IMR-90 (cell line): Measurements from ENCODE around the gene SLC24A3. TPM values are rescaled to one million over a fixed set of nuclear protein-coding genes. Genes with fewer than 3 reads are reported as not detected.
A peak's percentile ranks its signal among the peaks of the same experiment; 100 is the strongest.

ENCODE experiments used
- ATAC-seq: fragments of 200-7000 bp; cut with Tn5 transposase; 2 replicates; pipeline ENCODE4 v1.9.1; 2020; ENCODE audit warnings: low read depth, mild to moderate bottlenecking, moderate library complexity
- BruUV-seq: library from RNA; stranded (reverse); fragments of 400-500 nt; replicated peaks from 2 replicates; lab custom pipeline; 2021; lab: Mats Ljungman, UMichigan
- CTCF ChIA-PET: fragments of 300-600 bp; formaldehyde crosslinking; extraction: SDS; loops from one replicate; lab custom pipeline; 2021; ENCODE audit warnings: antibody characterized with exemption; lab: Yijun Ruan, JAX
- POLR2A ChIA-PET: fragments of 300-600 bp; sonication (Branson Sonifier 250); formaldehyde crosslinking; loops from one replicate; lab custom pipeline; 2022; ENCODE audit warnings: antibody characterized with exemption; ENCODE audit not compliant: unreplicated experiment; lab: Charles Lee
- DNase-seq: peaks from one replicate; pipeline ENCODE4 v3.0.0; 2013
- H2AFZ ChIP-seq: replicated peaks from 2 replicates; pipeline ENCODE3; 2013; ENCODE audit warnings: low read length, mild to moderate bottlenecking; ENCODE audit not compliant: poor library complexity
- H2AK5ac ChIP-seq: 2 replicates; pipeline ENCODE4 v1.6.1; 2013; ENCODE audit warnings: low read depth, low read length, inconsistent platforms
- H2AK9ac ChIP-seq: replicated peaks from 2 replicates; pipeline ENCODE3; 2013; ENCODE audit warnings: mild to moderate bottlenecking, low read depth, low read length, moderate library complexity; ENCODE audit not compliant: poor library complexity
- H2BK120ac ChIP-seq: 2 replicates; pipeline ENCODE4 v1.6.1; 2013; ENCODE audit warnings: low read depth, low read length, inconsistent platforms
- H2BK15ac ChIP-seq: 3 replicates; pipeline ENCODE4 v1.6.1; 2013; ENCODE audit warnings: low read depth, low read length, inconsistent platforms
- H2BK20ac ChIP-seq: 2 replicates; pipeline ENCODE4 v1.6.1; 2013; ENCODE audit warnings: low read depth, mild to moderate bottlenecking, inconsistent platforms, low read length, moderate library complexity
- H2BK5ac ChIP-seq: 2 replicates; pipeline ENCODE4 v1.6.1; 2013; ENCODE audit warnings: mild to moderate bottlenecking, low read depth, low read length, inconsistent platforms; ENCODE audit not compliant: poor library complexity, severe bottlenecking
- H3K14ac ChIP-seq: replicated peaks from 2 replicates; pipeline ENCODE4 v1.6.1; 2013; ENCODE audit warnings: low read depth, low read length, inconsistent platforms
- H3K18ac ChIP-seq: 2 replicates; pipeline ENCODE4 v1.6.1; 2013; ENCODE audit warnings: low read depth, low read length, control low read depth
- H3K23ac ChIP-seq: 2 replicates; pipeline ENCODE4 v1.6.1; 2013; ENCODE audit warnings: low read depth, low read length, inconsistent platforms
- H3K27ac ChIP-seq: 2 replicates; pipeline ENCODE4 v1.5.1; 2013; ENCODE audit warnings: mild to moderate bottlenecking, control low read depth, low read length; ENCODE audit not compliant: insufficient read depth
- H3K27me3 ChIP-seq: 2 replicates; pipeline ENCODE4 v1.6.1; 2013; ENCODE audit warnings: low read length; ENCODE audit not compliant: control insufficient read depth, insufficient read depth
- H3K36me3 ChIP-seq: 2 replicates; pipeline ENCODE4 v1.6.1; 2013; ENCODE audit warnings: low read length, mixed read lengths; ENCODE audit not compliant: control insufficient read depth, insufficient read depth
- H3K4ac ChIP-seq: 2 replicates; pipeline ENCODE4 v1.6.1; 2013; ENCODE audit warnings: low read depth, low read length, inconsistent platforms
- H3K4me1 ChIP-seq: 2 replicates; pipeline ENCODE4 v1.6.1; 2013; ENCODE audit warnings: low read length, mixed read lengths; ENCODE audit not compliant: control insufficient read depth, insufficient read depth
- H3K4me2 ChIP-seq: 2 replicates; pipeline ENCODE4 v1.6.1; 2013; ENCODE audit warnings: low read depth, mild to moderate bottlenecking, control low read depth, low read length, moderate library complexity
- H3K4me3 ChIP-seq: 2 replicates; pipeline ENCODE4 v1.5.1; 2013; ENCODE audit warnings: low read depth, mild to moderate bottlenecking, control low read depth, low read length, moderate library complexity; ENCODE audit not compliant: insufficient read depth
- H3K56ac ChIP-seq: 2 replicates; pipeline ENCODE4 v1.6.1; 2013; ENCODE audit warnings: low read length, inconsistent platforms; ENCODE audit not compliant: insufficient read depth; ENCODE audit errors: extremely low read depth
- H3K79me1 ChIP-seq, 2 experiments: 2 replicates each; pipeline ENCODE4 v1.6.1; 2013; ENCODE audit warnings: low read length in 2 of 2, inconsistent platforms in 1 of 2, low read depth in 1 of 2
- H3K9ac ChIP-seq: 2 replicates; pipeline ENCODE4 v1.6.1; 2013; ENCODE audit warnings: low read depth, low read length, control low read depth
- H3K9me1 ChIP-seq: 2 replicates; pipeline ENCODE4 v1.6.1; 2013; ENCODE audit warnings: low read length, inconsistent platforms; ENCODE audit not compliant: insufficient read depth
- H3K9me3 ChIP-seq: 2 replicates; pipeline ENCODE4 v1.6.1; 2013; ENCODE audit warnings: low read length; ENCODE audit not compliant: control insufficient read depth, insufficient read depth
- H4K20me1 ChIP-seq: 2 replicates; pipeline ENCODE4 v1.6.1; 2013; ENCODE audit warnings: low read length, inconsistent platforms; ENCODE audit not compliant: insufficient read depth
- H4K5ac ChIP-seq: 2 replicates; pipeline ENCODE4 v1.6.1; 2013; ENCODE audit warnings: mild to moderate bottlenecking, low read depth, low read length, control low read depth
- H4K8ac ChIP-seq, 2 experiments: 2 replicates each; pipeline ENCODE4 v1.6.1; 2013; ENCODE audit warnings: low read depth in 2 of 2, low read length in 2 of 2, control low read depth in 1 of 2, inconsistent platforms in 1 of 2
- H4K91ac ChIP-seq: 2 replicates; pipeline ENCODE4 v1.6.1; 2013; ENCODE audit warnings: low read depth, low read length, inconsistent platforms; ENCODE audit not compliant: insufficient read depth
- CHD1 ChIP-seq: IDR thresholded peaks from 2 replicates; pipeline ENCODE4 v1.6.1; 2012; ENCODE audit warnings: low read depth, low read length, improper control_type of control experiment
- MAFK ChIP-seq: IDR thresholded peaks from 2 replicates; pipeline ENCODE4 v1.6.1; 2012; ENCODE audit warnings: low read depth, low read length, improper control_type of control experiment
- dilution Hi-C: fragments of 300-500 bp; cut with HindIII; formaldehyde crosslinking; loops from one replicate; pipeline ENCODE4 v1.14.3; 2018; ENCODE audit warnings: low sequenced_read_pairs; ENCODE audit not compliant: unreplicated experiment
- in situ Hi-C: fragments of 300-500 bp; cut with MboI; formaldehyde crosslinking; loops from 3 replicates; pipeline ENCODE4 v1.14.3; 2019; ENCODE audit warnings: low sequenced_read_pairs, inconsistent platforms, mixed read lengths
- intact Hi-C: fragments of 100-400 bp; cut with micrococcal nuclease; formaldehyde crosslinking; loops from 2 replicates; pipeline ENCODE4 v1.10.0; 2022
- polyA plus RNA-seq, 3 experiments: library from polyadenylated mRNA; depleted of rRNA; stranded (reverse); fragments of >200 nt; gene quantifications; 2 replicates each; pipeline ENCODE4 v1.2.3, GENCODE V29; 2012; ENCODE audit warnings: low replicate concordance in 1 of 3
- total RNA-seq: library from RNA; depleted of rRNA; stranded (reverse); fragments of >200 nt; gene quantifications from 2 replicates; pipeline ENCODE4 v1.2.3, GENCODE V29; 2012

SLC24A3 gene
- total and polyA plus RNA-seq, 2 of the 4 experiments (the other 2 are of a cell fraction): not detected

- no peak overlapping the region for H2AK9ac ChIP-seq
- H3K9ac ChIP-seq: no peak overlapping the region
- H3K36me3 ChIP-seq: no peaks in the 10 kb centered on the region
- H3K18ac ChIP-seq: no peak overlapping the region
- no peak overlapping the region for H3K56ac ChIP-seq
- H3K79me1 ChIP-seq: no peaks in the 10 kb centered on the region
- H4K91ac ChIP-seq: no peak overlapping the region
- dilution Hi-C loops (no loop called here), in situ Hi-C loops (no loop called here), intact Hi-C loops (no loop called here)
- no peaks in the 10 kb centered on the region for H3K4me1 ChIP-seq
- TF ChIP-seq CHD1 (no peak), MAFK (peak; percentile 62)
- no peak overlapping the region for H2BK120ac ChIP-seq
- no peaks in the 10 kb centered on the region for H4K20me1 ChIP-seq
- POLR2A ChIA-PET: no interaction called here
- peaks cover 2% of the 10 kb centered on the region; the same call in 1 of the 2 replicates for H3K9me3 ChIP-seq
- ATAC-seq (no peak), DNase-seq (no peak)
- H3K4me2 ChIP-seq: no peak overlapping the region
- BruUV-seq: no TSS peak
- no peaks in the 10 kb centered on the region for H3K27me3 ChIP-seq
- no peak overlapping the region for H3K27ac ChIP-seq
- H2BK20ac ChIP-seq: no peak overlapping the region
- no peak overlapping the region for H4K5ac ChIP-seq
- CTCF ChIA-PET: no interaction called here
- H3K4ac ChIP-seq: no peak overlapping the region
- no peak overlapping the region for H3K23ac ChIP-seq
- no peak overlapping the region for H2AFZ ChIP-seq
- no peak overlapping the region for H3K4me3 ChIP-seq
- H2AK5ac ChIP-seq: no peak overlapping the region
- H4K8ac ChIP-seq: no peak overlapping the region
- no peak overlapping the region for H2BK5ac ChIP-seq
- H3K9me1 ChIP-seq: no peaks in the 10 kb centered on the region
- H3K14ac ChIP-seq: no peak overlapping the region
- H2BK15ac ChIP-seq: no peak overlapping the region
These were observed 174.8 kb downstream of the SLC24A3 start for GRCh38 chr20:19387251-19387650.
